Mesodermal cell (in vitro differentiated cells): ENCODE measurements around the gene IGFBP5.

ENCODE experiments used
- H3K27ac ChIP-seq: 2 replicates; pipeline ENCODE4 v1.7.0; 2013; ENCODE audit warnings: mild to moderate bottlenecking, low read depth, low read length, moderate library complexity; ENCODE audit not compliant: severe bottlenecking
- H3K36me3 ChIP-seq: 2 replicates; pipeline ENCODE4 v1.7.1; 2013; ENCODE audit warnings: mild to moderate bottlenecking, low read length, moderate library complexity; ENCODE audit not compliant: control insufficient read depth, insufficient read depth
- H3K4me1 ChIP-seq: one replicate; pipeline ENCODE4 v1.7.1; 2013; ENCODE audit warnings: mild to moderate bottlenecking, low read length; ENCODE audit not compliant: insufficient read depth, control insufficient read depth, poor library complexity, severe bottlenecking
- H3K4me3 ChIP-seq: 2 replicates; pipeline ENCODE4 v1.7.0; 2013; ENCODE audit warnings: low read length, control low read depth, mild to moderate bottlenecking; ENCODE audit not compliant: insufficient read depth, poor library complexity, severe bottlenecking; ENCODE audit errors: extremely low read depth
- H3K9me3 ChIP-seq: 2 replicates; pipeline ENCODE4 v1.7.1; 2013; ENCODE audit warnings: mild to moderate bottlenecking, low read length, moderate library complexity; ENCODE audit not compliant: control insufficient read depth
- WGBS, 2 experiments: methylation state at CpG; one replicate each; pipeline ENCODE4 v1.1.5; 2013; ENCODE audit warnings: missing lambda C conversion rate in 2 of 2; ENCODE audit not compliant: insufficient coverage in 2 of 2; 5-methylcytosine and 5-hydroxymethylcytosine counted together

Gene IGFBP5

DNA sequence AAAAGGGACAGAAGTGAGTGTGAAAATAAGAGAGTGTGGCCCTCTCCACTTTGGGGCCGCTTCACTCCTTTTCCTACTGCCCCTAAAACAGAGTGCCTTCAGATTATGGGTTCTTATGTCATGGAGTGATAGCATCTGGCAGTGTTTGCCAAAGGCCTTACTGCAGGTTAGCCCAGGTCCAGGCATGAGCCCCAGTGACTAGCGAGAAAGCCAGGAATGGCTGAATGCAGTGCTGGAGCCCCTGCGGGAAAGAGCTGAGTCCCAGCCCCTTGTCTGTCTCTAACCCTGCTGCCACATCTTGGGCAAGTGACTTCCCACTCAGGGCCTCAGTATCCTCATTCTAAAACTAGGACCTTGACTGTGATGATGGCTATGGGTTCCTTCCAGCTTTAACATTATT, 6.0 kb downstream of the IGFBP5 start:
- Histone ChIP-seq H3K9me3 (no peaks in the 10 kb centered on the region), H3K4me1 (peaks cover 7% of the 10 kb centered on the region), H3K27ac (no peak overlapping the region), H3K36me3 (no peaks in the 10 kb centered on the region), H3K4me3 (no peak overlapping the region)
- 85 to 92% methylated on average over 2 to 3 of the region's 3 CpGs for WGBS, 2 experiments

DNA sequence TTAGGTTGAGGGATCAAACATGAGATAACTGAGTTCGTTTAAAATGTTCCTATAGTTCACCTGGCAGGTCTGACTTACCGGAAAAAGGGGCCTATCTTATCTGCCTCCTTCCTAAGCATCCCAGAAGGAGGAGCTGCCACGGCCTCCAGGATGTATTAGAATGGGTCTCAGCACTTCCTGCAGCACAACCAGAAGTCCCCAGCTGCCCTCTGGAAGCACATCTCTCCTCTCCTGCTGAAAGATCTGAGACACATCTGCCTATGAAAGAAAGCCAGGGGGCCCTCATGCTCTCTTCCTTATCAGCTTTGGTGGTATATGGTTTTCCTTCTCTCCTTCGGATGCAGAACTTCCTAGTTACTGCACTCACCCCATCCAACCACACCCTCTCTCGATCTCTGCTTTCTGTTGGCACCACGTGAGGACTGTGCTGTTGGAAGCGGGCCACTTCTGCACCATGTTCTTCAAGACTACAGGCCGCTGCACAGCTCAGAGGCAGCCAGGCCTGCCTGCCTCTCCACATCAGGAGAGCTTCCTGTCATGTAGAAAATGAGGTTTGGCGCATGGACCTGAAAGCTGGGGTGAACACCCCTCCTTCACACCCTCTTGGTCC, 6.5 kb downstream of the IGFBP5 start:
- Histone ChIP-seq H3K36me3 (no peaks in the 10 kb centered on the region), H3K4me3 (no peak overlapping the region), H3K27ac (no peak overlapping the region), H3K9me3 (no peaks in the 10 kb centered on the region), H3K4me1 (peaks cover 10% of the 10 kb centered on the region)
- 73 to 81% methylated on average over 3 to 8 of the region's 9 CpGs for WGBS, 2 experiments

DNA sequence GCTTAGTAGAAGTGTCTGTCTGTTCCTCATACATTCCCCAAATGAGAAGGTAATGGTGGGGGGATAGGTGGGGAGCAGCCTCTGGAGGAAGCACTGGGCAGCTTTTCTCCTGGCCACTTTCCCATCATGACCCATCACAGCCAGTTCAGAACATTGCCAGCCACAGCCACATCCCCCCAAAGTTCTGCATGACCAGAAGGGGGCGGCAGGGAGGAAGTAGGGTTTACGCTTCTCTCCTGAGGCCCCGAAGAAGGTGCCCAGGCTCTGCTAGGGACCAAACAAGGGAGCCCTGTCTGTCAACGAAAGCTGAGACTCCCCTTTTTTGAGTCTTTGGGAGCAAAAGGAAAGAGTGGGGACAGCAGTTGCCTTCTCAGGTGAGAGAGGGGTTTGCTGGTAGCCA, 7.7 kb downstream of the IGFBP5 start:
- Histone ChIP-seq H3K4me3 (no peak overlapping the region), H3K9me3 (no peaks in the 10 kb centered on the region), H3K27ac (no peak overlapping the region), H3K36me3 (no peaks in the 10 kb centered on the region), H3K4me1 (peaks cover 12% of the 10 kb centered on the region)
- 41 to 54% methylated on average over 4 of the region's 4 CpGs for WGBS, 2 experiments

DNA sequence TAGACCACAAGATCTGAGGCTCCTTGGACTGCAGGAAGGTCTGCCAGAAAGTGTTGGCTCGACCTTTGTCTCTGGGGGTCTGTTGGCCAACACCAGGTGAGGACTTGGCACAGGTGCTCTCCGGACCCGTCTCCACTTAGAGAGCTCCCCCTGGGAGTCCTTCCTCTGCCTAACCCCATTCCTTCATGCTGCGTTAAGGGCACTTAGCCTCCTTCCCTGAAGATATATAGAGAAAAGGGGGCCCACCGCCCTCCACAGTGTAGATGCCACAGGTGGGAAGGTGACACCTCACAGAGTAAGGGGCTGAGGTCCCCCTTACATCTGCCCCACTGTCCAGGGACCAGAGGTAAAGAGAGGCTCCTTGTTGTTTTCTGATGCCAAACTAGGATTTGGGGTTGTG, 8.2 kb downstream of the IGFBP5 start:
- H3K4me1 ChIP-seq, result peaks cover 15% of the 10 kb centered on the region
- no peaks in the 10 kb centered on the region for H3K36me3 ChIP-seq
- no peaks in the 10 kb centered on the region for H3K9me3 ChIP-seq
- no peak overlapping the region for H3K27ac ChIP-seq
- 82 to 100% methylated on average over 3 of the region's 5 CpGs for WGBS, 2 experiments
- no peak overlapping the region for H3K4me3 ChIP-seq

DNA sequence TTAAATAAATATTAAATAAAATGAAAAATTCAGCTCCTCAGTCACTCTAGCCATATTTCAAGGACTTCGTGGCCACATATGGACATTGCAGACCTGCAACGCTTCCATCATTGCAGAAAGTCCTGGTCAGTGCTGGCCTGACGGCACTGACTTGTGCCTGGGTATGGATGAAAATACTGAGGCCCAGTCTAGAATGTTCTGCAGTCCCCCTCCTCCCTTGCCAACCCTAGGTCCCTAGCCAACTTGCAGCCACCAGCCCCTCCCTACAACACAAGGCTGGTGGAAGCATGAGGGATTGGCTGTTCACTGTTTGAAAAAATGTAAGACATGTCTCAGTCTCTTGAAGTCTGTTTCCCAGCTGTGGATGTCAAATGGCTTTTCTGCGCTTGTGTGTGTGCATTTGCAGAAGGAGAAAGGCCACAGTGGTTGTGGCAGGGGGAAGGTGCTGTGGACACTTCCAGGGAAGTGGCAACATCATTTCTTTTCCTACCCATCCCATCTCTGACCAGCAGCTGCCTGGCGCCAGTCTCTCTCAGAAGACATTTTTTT, 9.9 kb downstream of the IGFBP5 start:
- H3K4me1 ChIP-seq, result peaks cover 27% of the 10 kb centered on the region
- H3K4me3 ChIP-seq, result no peak overlapping the region
- no peaks in the 10 kb centered on the region for H3K36me3 ChIP-seq
- no peak overlapping the region for H3K27ac ChIP-seq
- 100% methylated on average over 1 to 3 of the region's 5 CpGs for WGBS, 2 experiments
- no peaks in the 10 kb centered on the region for H3K9me3 ChIP-seq

DNA sequence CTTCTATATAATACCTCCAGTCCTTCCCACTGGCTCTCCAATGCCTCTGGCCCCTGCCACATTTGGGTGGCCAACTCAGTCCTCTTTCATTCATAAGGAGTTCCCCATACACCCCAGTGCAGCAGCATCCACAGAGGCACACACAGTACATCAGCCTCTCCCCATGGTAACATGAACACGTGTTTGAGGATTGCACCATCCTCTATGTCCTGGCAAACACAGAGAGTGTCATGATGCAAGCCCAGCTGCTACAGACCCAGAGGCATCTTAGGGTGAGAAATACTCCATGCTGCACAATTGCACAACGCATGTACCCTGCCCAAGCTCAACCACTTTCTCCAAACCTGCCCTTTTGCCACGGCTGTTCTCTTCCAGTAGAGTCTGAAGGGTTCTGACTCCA, 11.5 kb downstream of the IGFBP5 start:
- no peak overlapping the region for H3K27ac ChIP-seq
- H3K4me1 ChIP-seq, result peaks cover 40% of the 10 kb centered on the region
- no peaks in the 10 kb centered on the region for H3K9me3 ChIP-seq
- H3K4me3 ChIP-seq, result no peak overlapping the region
- WGBS, 2 experiments, result 95 to 100% methylated on average over 2 to 3 of the region's 3 CpGs
- no peaks in the 10 kb centered on the region for H3K36me3 ChIP-seq

DNA sequence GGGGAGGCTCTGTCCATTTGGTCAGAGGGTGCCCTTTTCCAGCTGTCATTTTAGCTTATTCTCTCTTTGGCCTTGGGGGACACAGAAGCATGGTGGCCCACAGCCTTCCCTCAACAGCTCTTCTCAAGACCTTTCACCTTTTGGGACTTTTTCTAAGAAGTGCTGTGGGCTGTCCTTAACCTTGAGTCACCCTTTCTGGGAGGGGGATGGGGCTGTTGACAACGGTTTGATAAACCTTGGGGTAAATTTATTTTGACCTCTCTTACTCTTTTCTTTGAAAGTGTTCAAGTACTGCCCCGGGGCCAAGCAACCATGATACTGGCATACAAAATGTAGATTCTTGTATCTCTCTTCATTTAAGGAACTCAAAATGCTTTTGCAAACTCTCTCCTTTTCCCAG, 13.7 kb downstream of the IGFBP5 start:
- peak overlapping the region; percentile 37 for H3K27ac ChIP-seq
- H3K36me3 ChIP-seq, result no peaks in the 10 kb centered on the region
- H3K9me3 ChIP-seq, result no peaks in the 10 kb centered on the region
- WGBS, 2 experiments, result 83 to 90% methylated on average over 1 to 2 of the region's 2 CpGs
- H3K4me3 ChIP-seq, result no peak overlapping the region
- H3K4me1 ChIP-seq, result peaks cover 40% of the 10 kb centered on the region

DNA sequence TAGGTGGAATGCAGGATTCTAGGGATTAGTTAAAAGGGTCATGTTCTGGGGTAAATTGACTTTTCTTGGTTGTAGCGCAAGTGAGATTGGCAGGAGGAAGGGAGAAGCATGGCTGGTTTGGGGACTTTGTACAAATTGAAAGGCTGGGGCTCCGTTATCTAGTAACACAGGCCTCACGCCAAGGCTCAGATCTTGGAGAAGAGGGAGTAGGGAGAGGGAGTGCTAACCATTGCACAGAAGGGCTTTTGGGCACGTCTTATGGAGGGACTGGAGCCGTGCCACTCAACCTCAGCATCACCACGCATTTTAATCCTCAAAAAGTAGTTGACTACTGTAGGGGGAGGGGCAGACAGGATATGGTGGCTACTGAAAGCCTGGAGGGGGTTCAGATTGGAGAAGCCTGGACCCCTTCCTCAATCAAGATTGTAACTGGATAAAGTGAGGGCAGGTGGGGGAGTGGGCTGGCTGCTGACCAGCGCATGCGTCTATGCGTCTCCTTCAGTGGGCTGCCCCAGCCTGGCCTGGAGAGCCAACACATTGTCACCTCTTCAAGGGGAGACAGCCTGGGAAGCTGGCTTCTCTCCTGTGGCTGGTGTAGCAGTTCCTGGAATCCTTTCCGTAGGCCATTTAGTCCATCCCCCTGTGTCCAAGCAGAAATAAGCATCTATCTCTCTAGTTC, 14.3 kb downstream of the IGFBP5 start:
- Histone ChIP-seq H3K4me3 (no peak overlapping the region), H3K36me3 (no peaks in the 10 kb centered on the region), H3K9me3 (no peaks in the 10 kb centered on the region), H3K4me1 (peaks cover 40% of the 10 kb centered on the region), H3K27ac (no peak overlapping the region)
- WGBS, 2 experiments, result 97 to 98% methylated on average over 4 to 6 of the region's 10 CpGs

DNA sequence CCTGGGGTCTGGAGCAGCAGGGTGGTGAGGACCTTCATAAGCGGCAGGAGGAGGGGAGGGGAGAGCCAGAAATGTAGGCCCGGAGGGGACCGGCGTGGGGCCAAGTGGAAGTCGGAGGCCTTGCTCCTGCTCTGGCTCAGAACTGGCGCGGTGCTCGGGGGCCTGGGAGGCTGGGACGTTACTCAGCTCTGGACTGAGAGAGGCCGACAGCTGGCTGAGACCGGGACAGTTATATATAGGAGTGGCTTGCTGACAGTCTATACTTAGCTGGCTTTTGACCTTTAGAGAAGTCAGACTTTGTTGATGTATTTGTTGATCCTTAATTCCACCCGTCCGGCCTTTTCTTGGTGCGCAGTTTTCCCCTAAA, 15.7 kb downstream of the IGFBP5 start:
- Histone ChIP-seq H3K27ac (no peak overlapping the region), H3K36me3 (no peaks in the 10 kb centered on the region), H3K9me3 (no peaks in the 10 kb centered on the region), H3K4me3 (no peak overlapping the region), H3K4me1 (peaks cover 39% of the 10 kb centered on the region)
- 88 to 93% methylated on average over 12 to 14 of the region's 14 CpGs for WGBS, 2 experiments

DNA sequence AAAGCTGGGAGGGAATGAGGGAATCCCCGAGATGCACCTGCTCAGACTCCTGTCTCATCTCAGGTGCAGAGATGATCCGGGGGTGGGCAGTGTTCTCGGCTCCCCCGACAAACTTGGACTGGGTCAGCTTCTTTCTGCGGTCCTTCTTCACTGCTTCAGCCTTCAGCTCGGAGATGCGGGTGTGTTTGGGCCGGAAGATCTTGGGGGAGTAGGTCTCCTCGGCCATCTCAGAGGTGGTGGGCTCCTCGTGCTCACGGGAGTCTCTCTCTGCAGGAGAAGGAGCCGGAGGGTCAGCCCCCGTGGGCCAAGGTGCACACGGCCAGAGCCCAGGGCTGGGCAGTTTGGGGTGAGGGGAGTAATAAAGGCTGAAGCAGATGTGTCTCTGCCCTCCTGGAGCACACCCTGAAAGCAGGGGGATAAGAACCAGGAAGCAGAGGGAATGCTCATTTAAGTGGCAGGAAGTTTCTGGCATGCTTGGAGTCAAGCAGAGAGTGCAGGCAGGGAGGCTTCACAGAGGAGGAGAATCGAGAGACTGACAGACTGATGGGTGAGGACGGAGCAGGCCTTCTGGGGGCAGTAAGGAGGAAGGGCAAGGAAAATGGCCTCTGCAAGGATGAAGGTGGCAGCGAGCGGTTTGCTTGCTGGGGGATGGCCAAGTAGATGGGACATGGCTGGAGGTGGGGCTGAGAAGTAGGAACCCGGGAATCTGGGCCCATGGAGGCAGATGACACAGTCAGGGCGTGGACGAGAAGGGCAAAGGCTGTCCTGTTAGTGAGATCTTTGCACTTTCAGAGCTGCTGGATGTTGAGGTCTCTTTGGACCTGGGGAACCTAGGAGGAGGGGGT, 16.3 kb downstream of the IGFBP5 start:
- Histone ChIP-seq H3K27ac (no peak overlapping the region), H3K4me3 (no peak overlapping the region), H3K4me1 (peaks cover 36% of the 10 kb centered on the region), H3K36me3 (no peaks in the 10 kb centered on the region), H3K9me3 (no peaks in the 10 kb centered on the region)
- WGBS, 2 experiments, result 86 to 93% methylated on average over 18 to 21 of the region's 21 CpGs
